H1 (cell line): Measurements from ENCODE around the gene DCDC1. TPM values are rescaled to one million over a fixed set of nuclear protein-coding genes. Genes with fewer than 3 reads are reported as not detected.

Experiments
- CTCF ChIA-PET: fragments of 300-600 bp; sonication (Branson Sonifier 250); formaldehyde crosslinking; loops from one replicate; lab custom pipeline; 2021; ENCODE audit not compliant: partially characterized antibody; lab: Charles Lee
- POLR2A ChIA-PET: fragments of 300-600 bp; sonication (Branson Sonifier 250); formaldehyde crosslinking; loops from one replicate; lab custom pipeline; 2021; ENCODE audit warnings: inconsistent platforms; ENCODE audit not compliant: partially characterized antibody; lab: Charles Lee
- DNase-seq, 2 experiments: peaks; one replicate each; pipeline versions ENCODE4 v3.0.0 to v3.0.0-alpha.2; 2010 to 2022; ENCODE audit warnings: low spot score in 2 of 2, low read depth in 1 of 2, mixed read lengths in 1 of 2
- FAIRE-seq: peaks from 2 replicates; lab custom pipeline; 2011; peaks lifted over from hg19 to GRCh38; lab: Jason Lieb, UNC
- H2AFZ ChIP-seq: 2 replicates; pipeline ENCODE4 v1.8.1; 2012; ENCODE audit warnings: low read length, inconsistent platforms
- H2AK5ac ChIP-seq: 2 replicates; pipeline ENCODE4 v1.6.1; 2013; ENCODE audit warnings: low read depth, low read length
- H2BK120ac ChIP-seq: replicated peaks from 2 replicates; pipeline ENCODE3; 2013; ENCODE audit warnings: low read depth, low read length, inconsistent platforms
- H2BK12ac ChIP-seq: 2 replicates; pipeline ENCODE4 v1.6.1; 2013; ENCODE audit warnings: low read depth, low read length
- H2BK15ac ChIP-seq: 2 replicates; pipeline ENCODE4 v1.6.1; 2013; ENCODE audit warnings: low read length
- H2BK20ac ChIP-seq: 2 replicates; pipeline ENCODE4 v1.6.1; 2013; ENCODE audit warnings: low read length
- H2BK5ac ChIP-seq: 2 replicates; pipeline ENCODE4 v1.6.1; 2013; ENCODE audit warnings: low read depth, low read length
- H3K14ac ChIP-seq: 2 replicates; pipeline ENCODE4 v1.6.1; 2013; ENCODE audit warnings: inconsistent platforms; ENCODE audit not compliant: insufficient read length
- H3K18ac ChIP-seq: 2 replicates; pipeline ENCODE4 v1.6.1; 2013; ENCODE audit warnings: low read length; ENCODE audit errors: extremely low read depth
- H3K23ac ChIP-seq: 2 replicates; pipeline ENCODE4 v1.6.1; 2013; ENCODE audit warnings: inconsistent platforms; ENCODE audit not compliant: insufficient read length
- H3K23me2 ChIP-seq: 2 replicates; pipeline ENCODE4 v1.6.1; 2013; ENCODE audit warnings: low read depth, low read length
- H3K27ac ChIP-seq: 2 replicates; pipeline ENCODE4 v1.6.1; 2011; ENCODE audit warnings: low read depth, low read length, inconsistent platforms
- H3K27me3 ChIP-seq, 4 experiments: replicated peaks in 1 of 4; 1 replicate in 1 of 4; 2 replicates in 3 of 4; pipeline versions ENCODE4 v1.6.1 to v1.8.1; 2011 to 2013; ENCODE audit warnings: low read length in 3 of 4, mild to moderate bottlenecking in 3 of 4, inconsistent platforms in 2 of 4, mixed read lengths in 2 of 4, moderate library complexity in 1 of 4; ENCODE audit not compliant: control insufficient read depth in 3 of 4, insufficient read depth in 3 of 4; ENCODE audit errors: extremely low read depth in 1 of 4
- H3K36me3 ChIP-seq, 4 experiments: 2 replicates each; pipeline versions ENCODE4 v1.6.1 to v1.8.1; 2011 to 2013; ENCODE audit warnings: mild to moderate bottlenecking in 4 of 4, low read length in 3 of 4, moderate library complexity in 2 of 4, control low read depth in 1 of 4, inconsistent platforms in 1 of 4; ENCODE audit not compliant: insufficient read depth in 4 of 4, control insufficient read depth in 2 of 4
- H3K4ac ChIP-seq: replicated peaks from 2 replicates; pipeline ENCODE3; 2013; ENCODE audit warnings: low read length, low read depth, mixed read lengths, inconsistent platforms; ENCODE audit not compliant: insufficient read length
- H3K4me1 ChIP-seq, 4 experiments: replicated peaks in 1 of 4; 1 replicate in 1 of 4; 2 replicates in 3 of 4; pipeline versions ENCODE4 v1.6.1 to v1.8.1; 2011 to 2013; ENCODE audit warnings: low read length in 3 of 4, inconsistent platforms in 2 of 4, mixed read lengths in 1 of 4; ENCODE audit not compliant: insufficient read depth in 4 of 4, control insufficient read depth in 3 of 4
- H3K4me2 ChIP-seq, 2 experiments: 2 replicates each; pipeline versions ENCODE4 v1.6.1 to v1.8.1; 2011 to 2013; ENCODE audit warnings: low read depth in 2 of 2, low read length in 2 of 2, control low read depth in 1 of 2, inconsistent platforms in 1 of 2, mild to moderate bottlenecking in 1 of 2; ENCODE audit not compliant: insufficient read depth in 1 of 2
- H3K4me3 ChIP-seq, 4 experiments: fragments of 200-600, 300-600 bp in 1 of 4; sonication (generic), shearing (Covaris generic), sonication (Bioruptor Twin) in 1 of 4; 2 replicates each; pipeline versions ENCODE4 v1.5.1 to v1.8.1; 2011 to 2016; ENCODE audit warnings: low read length in 4 of 4, low read depth in 3 of 4, control low read depth in 2 of 4, inconsistent platforms in 2 of 4, mild to moderate bottlenecking in 2 of 4, mixed read lengths in 1 of 4, moderate library complexity in 1 of 4; ENCODE audit not compliant: insufficient read depth in 2 of 4; ENCODE audit errors: extremely low read depth in 1 of 4
- H3K56ac ChIP-seq: replicated peaks from 2 replicates; pipeline ENCODE3; 2013; ENCODE audit warnings: low read depth, mild to moderate bottlenecking, mixed read lengths, low read length, inconsistent platforms; ENCODE audit not compliant: insufficient read length
- H3K79me1 ChIP-seq: 2 replicates; pipeline ENCODE4 v1.6.1; 2013; ENCODE audit warnings: low read depth, low read length, control low read depth
- H3K79me2 ChIP-seq, 2 experiments: 2 replicates each; pipeline versions ENCODE4 v1.6.1 to v1.8.1; 2012 to 2013; ENCODE audit warnings: low read length in 2 of 2, mild to moderate bottlenecking in 2 of 2, inconsistent platforms in 1 of 2; ENCODE audit not compliant: insufficient read depth in 2 of 2, control insufficient read depth in 1 of 2
- H3K9ac ChIP-seq, 4 experiments: replicated peaks in 1 of 4; 1 replicate in 1 of 4; 2 replicates in 3 of 4; pipeline versions ENCODE4 v1.6.1 to v1.8.1; 2011 to 2013; ENCODE audit warnings: low read depth in 3 of 4, low read length in 3 of 4, control low read depth in 2 of 4, mild to moderate bottlenecking in 2 of 4, moderate library complexity in 2 of 4, inconsistent platforms in 1 of 4; ENCODE audit errors: extremely low read depth in 1 of 4
- H3K9me3 ChIP-seq, 2 experiments: 2 replicates each; pipeline versions ENCODE4 v1.6.1 to v1.8.1; 2012 to 2013; ENCODE audit warnings: mild to moderate bottlenecking in 2 of 2, moderate library complexity in 2 of 2, control low read depth in 1 of 2, inconsistent platforms in 1 of 2, low read depth in 1 of 2, low read length in 1 of 2, mixed read lengths in 1 of 2; ENCODE audit not compliant: insufficient read depth in 2 of 2
- H4K20me1 ChIP-seq, 2 experiments: replicated peaks in 1 of 2; 2 replicates each; pipeline versions ENCODE3 to v1.8.1; 2011 to 2013; ENCODE audit warnings: inconsistent platforms in 2 of 2, low read length in 2 of 2, mild to moderate bottlenecking in 1 of 2; ENCODE audit not compliant: insufficient read depth in 2 of 2, control insufficient read depth in 1 of 2
- H4K5ac ChIP-seq: 2 replicates; pipeline ENCODE4 v1.6.1; 2013; ENCODE audit warnings: low read length, low read depth, mixed read lengths, inconsistent platforms; ENCODE audit not compliant: insufficient read length
- H4K8ac ChIP-seq: 2 replicates; pipeline ENCODE4 v1.8.0; 2013; ENCODE audit warnings: mild to moderate bottlenecking, moderate library complexity, low read length, inconsistent platforms; ENCODE audit not compliant: insufficient read depth; ENCODE audit errors: extremely low read depth
- H4K91ac ChIP-seq: replicated peaks from 2 replicates; pipeline ENCODE3; 2013; ENCODE audit warnings: low read length, mixed read lengths, inconsistent platforms; ENCODE audit not compliant: insufficient read length
- PHF8 ChIP-seq: fragments of 200-600 bp; sonication (generic); conservative IDR thresholded peaks from 2 replicates; pipeline ENCODE4 v1.7.1; 2012; ENCODE audit warnings: low read depth, mild to moderate bottlenecking, inconsistent platforms, low read length, moderate library complexity
- RBBP5 ChIP-seq: IDR thresholded peaks from 2 replicates; pipeline ENCODE4 v1.7.1; 2012; ENCODE audit warnings: low read depth, mild to moderate bottlenecking, inconsistent platforms, low read length, moderate library complexity, borderline replicate concordance
- TEAD4 ChIP-seq: IDR thresholded peaks from 2 replicates; pipeline ENCODE4 v1.6.1; 2012; ENCODE audit warnings: low read depth, low read length, inconsistent platforms, mixed read lengths
- ZNF274 ChIP-seq: IDR thresholded peaks from 2 replicates; pipeline ENCODE4 v1.7.0; 2012; ENCODE audit warnings: low read length, borderline replicate concordance; ENCODE audit errors: extremely low read depth
- polyA plus RNA-seq, 7 experiments: library from polyadenylated mRNA; depleted of rRNA in 3 of 7; stranded (reverse) in 5 of 7; unstranded in 2 of 7; fragments of >200 nt in 5 of 7; fragments of 200-250 nt in 2 of 7; gene quantifications; 1 replicate in 5 of 7; 2 replicates in 1 of 7; 4 replicates in 1 of 7; pipeline versions ENCODE4 v1.2.1 to v1.2.3, GENCODE V29; 2011 to 2013; ENCODE audit warnings: missing spikeins in 2 of 7, mixed read lengths in 2 of 7
- total RNA-seq: library from RNA; stranded (reverse); fragmentation: NEBNext Ultra II Directional; extraction: Animal tissue kit (Norgen Biotek cat#: 25700); gene quantifications from 2 replicates; pipeline ENCODE4 v1.2.1, GENCODE V29; 2021
- TF ChIP-seq, protein P1 (sequence below): IDR thresholded peaks from 2 replicates; pipeline ENCODE4 v1.6.1; 2012; ENCODE audit warnings: inconsistent platforms

Gene DCDC1
- total and polyA plus RNA-seq, 2 of the 8 experiments (the other 6 are each of a cell fraction or from before 2014, with no cell fraction given) = 0.15 to 0.56 TPM

DNA sequence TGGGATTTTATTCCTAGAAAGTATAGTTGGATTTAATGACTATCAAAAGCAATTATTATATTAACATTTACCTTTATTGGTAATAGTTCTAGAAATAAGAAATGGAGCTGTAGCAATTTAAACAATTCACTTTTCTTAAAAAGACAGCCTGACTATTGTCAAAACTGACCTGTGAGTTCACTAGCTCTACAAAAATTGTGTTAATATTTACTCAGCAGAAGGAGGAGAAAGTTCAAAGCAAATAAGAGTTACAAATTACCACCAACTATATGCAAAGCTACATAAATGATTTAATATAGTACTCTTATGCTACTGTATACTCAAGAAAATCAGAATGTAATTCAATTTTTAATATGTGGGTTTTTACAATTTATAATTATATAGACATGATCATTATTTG is 310.0 kb downstream of the DCDC1 start:
- Histone ChIP-seq H3K36me3 (no peaks in the 10 kb centered on the region), H4K20me1 (no peaks in the 10 kb centered on the region), H4K8ac (no peak overlapping the region), H4K91ac (no peak overlapping the region), H3K18ac (no peak overlapping the region), H3K4me3 (no peak overlapping the region), H3K79me2 (no peaks in the 10 kb centered on the region), H2BK120ac (no peak overlapping the region), H3K9ac (no peak overlapping the region), H3K9me3 (no peaks in the 10 kb centered on the region), H3K14ac (no peak overlapping the region), H2BK5ac (no peak overlapping the region), H3K27ac (no peak overlapping the region), H3K79me1 (no peaks in the 10 kb centered on the region), H4K5ac (no peak overlapping the region), H2BK20ac (no peak overlapping the region), H3K27me3 (no peaks in the 10 kb centered on the region), H3K4ac (no peak overlapping the region), H2AFZ (no peak overlapping the region), H3K4me2 (no peak overlapping the region), H3K56ac (no peak overlapping the region), H3K4me1 (no peaks in the 10 kb centered on the region), H2AK5ac (no peak overlapping the region), H2BK12ac (no peak overlapping the region), H3K23ac (no peak overlapping the region), H3K23me2 (no peaks in the 10 kb centered on the region), H2BK15ac (no peak overlapping the region)
- FAIRE-seq = no peak
- ChIA-PET CTCF (interaction anchor here (0.8 to 1.5 kb wide), 4 partner anchors 10 to 99 kb away, joined by 3 to 5 read pairs (median 4); no protein-coding TSS in a partner anchor), POLR2A (no interaction called here)
- no peak for DNase-seq
- no peak for TF ChIP-seq PHF8
- TF ChIP-seq ZNF274 = no peak
- no peak for TF ChIP-seq RBBP5
- no peak for TF ChIP-seq TEAD4
- TF ChIP-seq, protein P1, sequence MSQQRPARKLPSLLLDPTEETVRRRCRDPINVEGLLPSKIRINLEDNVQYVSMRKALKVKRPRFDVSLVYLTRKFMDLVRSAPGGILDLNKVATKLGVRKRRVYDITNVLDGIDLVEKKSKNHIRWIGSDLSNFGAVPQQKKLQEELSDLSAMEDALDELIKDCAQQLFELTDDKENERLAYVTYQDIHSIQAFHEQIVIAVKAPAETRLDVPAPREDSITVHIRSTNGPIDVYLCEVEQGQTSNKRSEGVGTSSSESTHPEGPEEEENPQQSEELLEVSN = no peak
